ENCODE data around the gene NFIL3.
"Not testable (repeated sequence)": the region's sequence is repeated elsewhere in the genome, so short reads cannot be mapped to it uniquely, and the experiment has no call there.

The NFIL3 gene

DNA sequence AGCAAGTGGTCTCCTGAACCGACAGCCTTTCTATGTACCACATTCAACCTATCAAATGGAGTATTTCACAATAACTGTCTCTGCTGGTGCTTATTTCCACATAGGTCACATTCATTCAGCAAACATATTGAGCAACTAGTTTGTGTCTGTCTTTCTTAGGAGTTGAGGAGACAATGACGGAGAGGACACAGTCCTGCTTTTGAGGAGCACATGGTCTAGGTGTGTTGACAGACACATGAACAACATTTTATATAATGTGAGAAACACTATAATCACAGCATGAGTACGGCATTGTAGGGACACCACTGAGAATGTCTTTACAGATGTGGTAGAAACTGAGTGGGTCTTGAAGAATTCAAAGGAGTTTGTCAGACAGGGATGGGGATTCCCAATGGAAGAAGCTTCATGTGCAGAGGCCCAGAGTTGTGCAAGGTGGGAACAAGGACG is 28.5 kb downstream of the NFIL3 start:
- DNase-seq (ENCODE audit: low spot score), result no peak

GRCh38 chr9:91393826-91394225 is 29.8 kb downstream of the NFIL3 start:
- no peak for DNase-seq (ENCODE audit: low spot score)

- no peak for DNase-seq (ENCODE audit: low spot score)
Measured at GRCh38 chr9:91392435-91392834, 31.2 kb downstream of the NFIL3 start.

DNA sequence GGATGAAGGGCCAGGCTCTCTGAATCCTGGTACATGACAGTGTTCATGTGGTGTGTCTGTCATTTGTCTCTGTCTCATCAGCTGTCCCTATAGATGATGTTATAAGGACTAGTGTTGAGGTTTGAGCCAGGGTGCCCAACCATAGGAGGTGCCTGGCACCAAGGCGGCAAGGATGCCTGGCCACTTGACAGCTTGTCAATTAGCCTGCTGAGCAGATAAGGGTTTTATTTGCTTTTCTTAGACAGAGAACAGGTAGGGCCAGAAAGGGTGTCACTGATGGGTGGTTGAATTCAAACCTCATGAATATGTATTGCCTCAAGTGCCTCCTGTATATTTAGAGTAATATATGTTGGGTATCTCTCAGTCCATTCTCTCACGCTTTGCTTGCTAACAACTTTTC is 31.8 kb downstream of the NFIL3 start:
- no peak for DNase-seq (ENCODE audit: low spot score)

DNA sequence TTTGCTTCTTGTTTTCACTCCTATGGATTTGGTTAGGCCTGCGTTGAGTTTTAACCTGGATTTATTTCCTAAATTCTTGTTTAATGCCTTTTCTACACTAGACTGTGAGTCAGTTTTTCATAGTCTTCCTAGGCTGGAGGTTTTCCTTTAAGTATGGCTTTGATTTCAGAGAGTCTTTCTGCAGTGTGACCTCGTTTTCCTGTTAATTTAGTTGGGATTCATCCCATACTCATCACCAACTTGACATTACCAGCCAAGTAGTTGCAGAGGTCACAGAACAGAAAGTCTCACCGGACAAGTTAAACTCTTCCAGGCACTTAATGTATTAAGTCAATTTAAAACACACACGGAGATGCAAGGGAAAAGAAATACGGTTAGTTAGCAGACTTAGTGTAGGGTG is 32.2 kb downstream of the NFIL3 start:
- DNase-seq (ENCODE audit: low spot score), result no peak

GRCh38 chr9:91389686-91390085 is 33.9 kb downstream of the NFIL3 start:
- DNase-seq (ENCODE audit: low spot score), result not testable (repeated sequence)

- no peak for DNase-seq (ENCODE audit: low spot score)
Measured at GRCh38 chr9:91386765-91387164, 36.9 kb downstream of the NFIL3 start.

DNA sequence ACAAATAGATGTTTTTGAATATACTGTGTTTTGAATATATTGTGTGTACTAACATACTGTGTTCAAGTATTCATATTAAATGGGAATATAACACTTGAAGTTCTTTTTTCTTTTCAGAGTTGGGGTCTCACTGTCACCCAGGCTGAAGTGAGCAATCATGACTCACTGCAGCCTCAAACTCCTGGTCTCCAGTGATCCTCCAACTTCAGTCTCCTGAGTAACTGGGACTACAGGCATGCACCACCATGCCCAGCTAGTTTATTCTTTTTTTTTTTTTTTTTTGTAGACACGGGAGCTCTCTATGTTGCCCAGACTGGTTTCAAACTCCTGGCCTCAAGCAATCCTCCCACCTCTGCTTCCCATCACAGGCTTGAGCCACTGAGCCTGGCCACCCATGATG is 38.7 kb downstream of the NFIL3 start:
- DNase-seq (ENCODE audit: low spot score), result no peak

GRCh38 chr9:91383577-91383976 is 40.1 kb downstream of the NFIL3 start:
- DNase-seq (ENCODE audit: low spot score), result no peak

- DNase-seq (ENCODE audit: low spot score), result no peak
Measured at GRCh38 chr9:91382298-91382697, 41.3 kb downstream of the NFIL3 start.

- no peak for DNase-seq (ENCODE audit: low spot score)
Measured at GRCh38 chr9:91379426-91379825, 44.2 kb downstream of the NFIL3 start.

DNA sequence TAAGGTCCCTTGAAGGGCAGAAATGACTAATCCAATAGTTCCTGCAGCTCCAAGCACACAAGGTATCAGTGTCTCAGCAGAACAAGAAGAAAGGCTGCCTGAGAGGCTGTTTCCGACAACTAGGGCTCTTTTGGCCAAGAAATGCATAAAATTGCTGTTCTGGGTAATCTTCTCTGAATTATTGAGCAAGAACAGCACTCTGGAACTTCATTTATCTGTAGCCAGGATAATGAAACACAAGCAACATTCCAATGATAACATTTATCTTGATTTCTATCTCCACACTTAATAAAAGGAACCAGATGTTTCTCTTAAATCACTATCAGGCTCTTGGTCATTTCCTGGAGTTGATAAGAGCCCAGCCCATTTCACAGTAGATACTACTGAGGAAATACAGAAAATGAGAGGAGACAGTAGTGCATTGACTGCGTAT is 44.9 kb downstream of the NFIL3 start:
- no peak for DNase-seq (ENCODE audit: low spot score)

- not testable (repeated sequence) for DNase-seq (ENCODE audit: low spot score)
Measured at GRCh38 chr9:91378054-91378453, 45.6 kb downstream of the NFIL3 start.

GRCh38 chr9:91376239-91376638 is 47.4 kb downstream of the NFIL3 start:
- DNase-seq (ENCODE audit: low spot score), result no peak

DNA sequence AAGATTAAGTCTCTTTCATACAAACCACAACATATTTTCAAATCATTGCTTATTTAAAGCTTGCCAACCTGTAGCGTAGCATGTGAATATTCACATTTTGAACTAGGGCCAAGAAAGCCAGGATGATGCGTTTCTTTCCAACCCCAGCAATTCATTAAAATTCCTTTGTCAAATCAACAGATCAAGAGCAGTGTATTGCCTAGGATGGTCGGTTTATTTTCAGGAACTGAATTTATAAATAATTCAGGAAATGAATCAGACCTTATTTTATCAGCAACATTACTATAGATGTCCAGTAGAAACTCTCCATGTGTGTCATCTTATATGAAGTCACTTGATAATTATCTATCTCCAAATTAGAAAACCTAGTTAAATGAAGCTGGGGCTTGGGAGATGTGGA is 48.7 kb downstream of the NFIL3 start:
- DNase-seq (ENCODE audit: low spot score), result no peak

DNA sequence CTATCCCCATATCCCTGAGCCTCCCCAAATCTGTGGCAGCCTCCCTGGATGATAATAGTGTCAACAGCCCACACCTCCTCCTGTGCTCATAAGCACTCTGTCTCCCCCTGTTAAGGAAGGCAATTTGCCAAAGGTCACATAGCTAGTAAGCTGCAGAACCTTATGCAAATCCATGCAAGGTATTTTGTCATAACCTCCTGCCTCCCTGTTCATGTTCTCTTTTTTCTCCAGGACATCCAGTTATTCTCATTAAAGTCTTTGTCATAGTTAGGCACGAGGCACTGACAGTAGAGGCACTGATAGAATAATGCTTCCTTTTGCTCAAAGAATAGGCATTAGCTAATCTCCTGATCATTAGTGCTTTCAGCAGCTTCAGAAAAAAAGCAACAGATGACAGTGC is 51.7 kb downstream of the NFIL3 start:
- DNase-seq (ENCODE audit: low spot score), result no peak

- not testable (repeated sequence) for DNase-seq (ENCODE audit: low spot score)
Measured at GRCh38 chr9:91370006-91370405, 53.6 kb downstream of the NFIL3 start.

- no peak for DNase-seq (ENCODE audit: low spot score)
Measured at GRCh38 chr9:91364702-91365101, 58.9 kb downstream of the NFIL3 start.

DNA sequence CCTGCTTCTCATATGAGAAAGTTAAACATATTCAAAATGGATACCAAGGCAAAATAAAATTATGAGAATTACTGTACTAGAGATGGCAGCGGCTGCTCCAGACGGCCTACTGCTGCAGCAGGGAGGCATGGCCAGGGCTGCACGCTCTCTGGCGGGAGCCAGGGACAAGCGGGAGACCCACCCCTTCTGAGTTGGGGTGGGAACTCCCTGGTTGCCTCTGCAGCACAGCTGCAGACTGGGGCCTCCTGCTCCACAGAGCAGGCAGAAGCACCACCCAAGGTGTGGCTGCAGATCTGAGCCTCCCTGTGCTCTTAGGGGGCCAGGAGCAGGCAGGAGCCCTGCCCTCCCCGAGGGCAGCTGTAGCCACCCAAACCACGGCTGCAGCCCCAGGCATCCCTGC is 59.6 kb downstream of the NFIL3 start:
- DNase-seq (ENCODE audit: low spot score), result no peak

DNA sequence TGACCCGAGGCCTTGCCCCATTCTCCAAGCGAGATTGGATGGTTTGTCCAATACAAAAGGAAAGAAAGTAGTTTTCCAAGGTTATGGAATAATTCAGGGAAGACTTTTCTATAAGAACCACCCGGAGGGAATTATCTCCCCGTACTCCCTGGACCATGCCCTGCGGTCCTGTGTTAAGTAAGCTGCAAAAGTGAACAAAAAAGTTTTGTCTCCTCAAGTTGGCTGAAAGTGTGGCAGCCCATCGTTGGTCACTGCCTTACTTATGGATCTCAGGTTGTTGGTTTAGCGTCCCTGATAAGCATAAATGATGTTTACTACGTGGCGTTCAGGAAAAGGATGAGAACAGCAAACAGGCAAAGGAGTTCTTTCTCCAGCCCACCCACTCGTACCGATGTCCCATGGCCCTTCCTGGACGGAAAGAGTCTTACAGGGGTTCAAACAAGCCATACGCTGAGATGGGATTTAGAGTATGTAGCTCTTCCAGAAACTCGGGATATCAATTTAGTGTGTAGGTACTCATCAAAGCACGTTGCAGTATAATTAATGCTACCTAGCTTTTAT is 61.5 kb downstream of the NFIL3 start:
- DNase-seq (ENCODE audit: low spot score), result no peak

- DNase-seq (ENCODE audit: low spot score), result peak; percentile 74
Measured at GRCh38 chr9:91361291-91362050, 62.2 kb downstream of the NFIL3 start, which contains the start of gene AUH. AUH (minus strand) TSS chr9:91361918; CDS start chr9:91361889, 29 bp downstream.

DNA sequence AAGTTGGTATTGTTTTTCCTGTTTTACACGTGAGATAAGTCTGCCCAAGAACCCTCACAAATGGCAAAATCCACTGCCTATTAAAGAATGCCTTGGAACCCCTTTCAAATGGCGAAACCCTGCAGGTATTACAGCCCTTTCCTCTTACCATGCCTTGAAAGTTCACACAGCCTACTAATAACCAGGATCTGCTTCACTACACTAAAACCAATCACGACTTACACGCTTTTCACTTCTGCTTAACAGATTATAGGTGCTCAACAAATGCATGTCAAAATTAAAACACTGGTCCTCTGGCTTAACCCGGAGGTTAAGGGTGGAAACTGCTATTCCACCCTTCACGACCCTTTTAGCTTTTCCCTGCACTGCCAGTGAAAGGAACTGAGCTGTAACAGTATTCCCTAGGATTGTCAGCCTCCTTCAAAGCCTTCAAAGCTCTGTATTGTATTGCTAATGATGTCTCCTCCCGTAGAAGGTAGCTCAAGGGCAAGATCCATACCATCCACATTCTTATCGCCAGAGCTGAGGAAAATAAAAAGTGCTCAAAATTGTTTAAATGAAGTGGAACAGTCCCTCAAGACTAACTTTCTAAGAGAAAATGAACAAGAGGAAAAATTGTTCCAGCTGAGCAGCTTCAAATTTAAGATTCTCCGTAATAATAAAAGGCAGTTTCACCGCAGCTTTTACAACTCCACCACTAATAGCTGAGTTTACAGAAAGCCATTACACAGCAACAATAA is 62.9 kb downstream of the NFIL3 start:
- peak; percentile 42 for DNase-seq (ENCODE audit: low spot score)
